ENCODE data around the gene P2RX6.
"Not testable (repeated sequence)": the region's sequence is repeated elsewhere in the genome, so short reads cannot be mapped to it uniquely, and the experiment has no call there.

P2RX6 gene

DNA sequence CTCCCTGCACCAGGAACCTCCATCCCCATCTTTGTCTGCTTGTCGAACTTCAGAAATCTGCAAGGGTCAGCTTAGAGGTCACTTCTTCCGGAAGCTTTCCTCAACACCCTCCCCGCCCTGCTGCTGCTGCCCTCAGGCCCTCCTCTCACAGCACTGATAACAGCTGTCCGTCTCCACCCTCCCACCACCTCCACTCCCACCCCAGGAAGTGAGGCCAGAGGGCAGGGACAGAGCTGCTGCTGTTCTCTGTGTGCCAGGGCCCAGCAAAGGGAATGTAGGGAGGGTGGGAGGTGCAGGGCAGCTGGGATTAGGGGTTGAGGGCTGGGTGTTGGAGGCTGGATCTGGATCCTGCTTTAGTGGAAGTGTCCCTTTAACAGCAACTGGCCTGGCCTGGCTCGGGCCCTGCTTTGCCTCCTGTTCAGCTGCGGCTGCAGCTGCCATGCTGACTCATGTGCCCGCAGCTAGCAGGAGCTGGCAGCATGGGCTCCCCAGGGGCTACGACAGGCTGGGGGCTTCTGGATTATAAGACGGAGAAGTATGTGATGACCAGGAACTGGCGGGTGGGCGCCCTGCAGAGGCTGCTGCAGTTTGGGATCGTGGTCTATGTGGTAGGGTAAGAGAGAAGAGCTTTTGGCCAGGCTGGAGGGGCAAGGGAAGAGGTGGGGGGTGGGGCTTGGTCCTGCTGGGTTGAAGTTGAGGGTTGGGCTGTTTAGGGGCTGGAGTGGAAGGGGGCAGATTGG, at the start of gene P2RX6:
TSS of gene P2RX6 (plus strand) at position 440 of the 740 bp plus-strand sequence. CDS start at position 450, 10 bp downstream.
- DNase-seq: no peak

DNA sequence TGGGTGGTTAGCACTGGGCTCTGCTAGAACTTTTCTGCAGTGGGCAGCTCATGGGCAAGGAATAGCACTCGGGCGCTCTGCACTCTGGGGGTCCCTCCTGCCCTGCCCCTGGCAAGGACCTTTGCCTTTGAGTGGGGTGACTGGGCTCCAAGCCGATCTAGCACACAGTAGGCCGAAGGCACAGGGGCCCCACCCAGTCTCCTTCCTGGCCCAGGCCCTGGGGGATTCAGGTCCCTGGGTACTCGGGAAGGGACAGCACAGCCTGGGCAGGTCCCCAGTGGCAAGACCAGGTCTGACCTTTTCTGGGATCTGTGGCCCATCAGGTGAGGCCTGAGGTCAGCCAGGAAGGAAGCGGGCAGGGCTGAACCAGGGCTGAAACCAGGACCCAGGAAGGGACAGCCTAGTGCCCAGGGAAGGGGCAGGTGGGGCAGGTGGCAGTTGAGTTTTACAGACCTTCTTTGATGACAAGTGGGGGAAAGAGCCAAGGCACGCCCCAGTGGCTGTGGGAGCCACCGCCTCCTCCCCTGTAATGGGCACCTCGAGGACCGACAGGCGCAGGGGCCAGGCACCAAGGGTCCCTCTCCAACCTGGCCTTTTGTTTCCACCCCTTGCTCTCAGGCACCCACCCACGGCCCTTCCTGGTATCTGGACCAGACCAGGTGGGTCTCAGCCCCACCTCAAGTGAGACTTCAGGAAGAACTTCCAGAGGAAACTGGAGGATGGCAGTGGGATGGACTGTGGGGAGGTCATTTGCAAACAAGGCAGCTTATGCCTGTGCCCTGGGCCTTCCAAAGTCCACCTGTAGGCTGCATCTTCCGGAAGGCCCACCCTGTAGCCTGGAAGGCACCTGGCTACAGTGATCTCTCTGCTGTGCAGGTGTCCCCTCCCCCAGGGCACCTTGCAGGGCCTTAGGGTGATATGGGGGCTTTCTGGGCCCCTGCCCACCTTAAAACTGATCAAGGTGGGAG, 48.8 kb upstream of the P2RX6 start:
- DNase-seq: no peak

DNA sequence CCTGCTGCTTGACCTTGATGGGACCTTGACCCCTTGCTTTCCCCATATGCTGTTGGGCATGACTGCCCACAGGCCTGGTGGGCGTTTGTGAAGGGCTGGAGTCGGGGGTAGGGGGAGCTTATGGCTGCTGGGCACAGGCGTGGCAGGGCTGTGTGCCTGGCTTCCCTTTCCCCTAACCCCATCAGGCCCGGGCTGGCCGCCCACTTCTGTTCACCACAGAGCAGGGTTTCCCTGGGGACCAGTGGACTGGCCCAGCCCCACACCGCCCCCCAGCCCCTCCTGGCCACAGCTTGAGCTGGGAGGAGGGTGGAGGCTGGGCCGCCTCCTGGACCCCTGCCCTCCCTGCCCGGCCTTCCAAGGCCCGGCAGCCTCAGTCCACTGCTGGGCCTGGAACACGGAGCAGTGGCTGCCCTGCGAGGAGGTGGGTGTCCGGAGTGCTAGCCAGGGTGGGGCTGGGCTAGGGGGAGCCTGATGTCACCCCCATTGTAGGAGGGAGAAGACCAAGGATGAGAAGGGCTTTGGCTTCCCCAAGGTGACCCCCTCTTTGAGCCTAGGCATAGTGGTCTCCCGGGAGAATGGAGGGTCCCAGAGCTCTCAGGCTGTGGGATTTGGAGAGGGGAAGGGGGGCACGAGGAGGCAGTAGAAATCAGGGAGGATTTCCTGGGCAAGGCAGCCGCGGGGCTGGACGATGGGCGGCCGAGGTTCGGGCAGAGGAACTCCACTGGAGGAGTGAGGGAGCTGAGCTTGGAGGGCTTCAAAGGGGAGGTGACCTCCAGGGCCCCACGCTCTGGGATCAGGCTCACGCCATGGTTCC, 47.9 kb upstream of the P2RX6 start, which contains the start of gene AIFM3:
TSS of gene AIFM3 (plus strand) at position 373 of the 814 bp plus-strand sequence. CDS start 690 bp downstream, outside the sequence.
- DNase-seq: no peak

- DNase-seq: no peak
Measured at GRCh38 chr22:20967697-20968211, 47.2 kb upstream of the P2RX6 start.

DNA sequence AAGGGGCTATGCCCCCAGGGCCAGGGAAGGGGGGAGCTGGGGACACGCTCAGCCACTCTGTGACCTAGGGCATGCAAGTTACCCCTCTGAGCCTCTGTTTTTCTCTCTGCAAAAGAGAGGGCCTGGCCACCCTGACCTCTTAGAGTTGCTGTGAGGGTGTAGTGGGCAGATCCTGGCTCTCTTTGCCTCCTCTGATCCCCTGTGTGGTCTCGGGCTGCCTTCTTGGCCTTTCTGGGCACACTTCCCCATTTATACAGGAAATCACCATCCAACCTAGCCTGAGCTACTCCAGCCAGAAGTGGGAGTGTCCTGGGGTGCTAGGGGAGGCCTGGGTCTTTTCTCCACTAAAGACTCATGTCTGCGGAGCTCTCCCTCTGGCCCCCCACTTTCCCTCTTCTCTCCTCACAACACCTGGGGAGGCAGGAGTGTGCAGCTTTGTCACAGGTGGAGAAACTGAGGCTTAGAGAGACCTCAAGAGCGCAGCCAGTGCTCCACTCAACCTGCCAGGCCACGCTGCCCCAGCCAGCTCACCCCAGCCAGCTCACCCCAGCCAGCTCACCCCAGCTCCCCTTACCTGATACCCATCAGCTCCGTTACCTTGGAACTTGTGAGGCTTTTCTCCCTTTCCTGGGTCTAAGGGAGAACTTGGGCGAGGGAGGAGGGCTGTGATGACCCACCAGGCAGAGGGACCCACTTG, 46.5 kb upstream of the P2RX6 start:
- no peak for DNase-seq

DNA sequence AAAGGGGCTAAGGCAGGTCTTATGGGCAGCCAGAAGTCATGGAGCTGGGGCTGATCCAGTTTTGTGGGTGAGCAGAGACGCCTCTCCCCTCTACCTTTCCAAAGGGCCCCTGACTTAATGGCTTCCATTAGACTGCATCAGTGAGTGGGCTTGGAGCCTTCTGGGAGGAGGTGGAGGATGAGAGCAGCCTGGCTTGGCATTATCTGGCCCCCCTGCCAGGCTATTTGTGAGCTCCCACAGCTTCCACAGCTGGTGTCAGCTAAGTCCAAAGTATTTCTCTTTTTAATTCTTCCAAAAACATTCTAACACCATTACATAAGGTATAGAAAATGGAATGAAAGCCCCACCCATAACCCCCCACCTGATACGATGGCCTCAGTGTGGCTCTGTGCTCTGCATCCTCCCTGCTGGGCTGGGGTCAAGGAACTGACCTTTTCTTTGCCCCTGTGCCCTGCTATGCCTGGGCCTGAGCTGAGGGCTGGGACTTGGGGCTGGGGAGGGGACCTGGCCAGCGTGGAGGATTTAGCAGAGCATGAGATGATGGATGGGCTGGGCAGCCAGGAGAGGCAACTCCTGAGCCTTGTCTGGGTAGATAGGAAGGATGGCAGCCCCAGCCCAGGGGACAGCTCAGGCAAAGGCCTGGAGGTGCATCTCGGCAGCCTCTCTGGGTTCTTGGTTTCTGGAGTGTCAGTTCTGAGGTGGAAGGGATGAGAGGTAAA, 43.9 kb upstream of the P2RX6 start:
- DNase-seq: no peak

DNA sequence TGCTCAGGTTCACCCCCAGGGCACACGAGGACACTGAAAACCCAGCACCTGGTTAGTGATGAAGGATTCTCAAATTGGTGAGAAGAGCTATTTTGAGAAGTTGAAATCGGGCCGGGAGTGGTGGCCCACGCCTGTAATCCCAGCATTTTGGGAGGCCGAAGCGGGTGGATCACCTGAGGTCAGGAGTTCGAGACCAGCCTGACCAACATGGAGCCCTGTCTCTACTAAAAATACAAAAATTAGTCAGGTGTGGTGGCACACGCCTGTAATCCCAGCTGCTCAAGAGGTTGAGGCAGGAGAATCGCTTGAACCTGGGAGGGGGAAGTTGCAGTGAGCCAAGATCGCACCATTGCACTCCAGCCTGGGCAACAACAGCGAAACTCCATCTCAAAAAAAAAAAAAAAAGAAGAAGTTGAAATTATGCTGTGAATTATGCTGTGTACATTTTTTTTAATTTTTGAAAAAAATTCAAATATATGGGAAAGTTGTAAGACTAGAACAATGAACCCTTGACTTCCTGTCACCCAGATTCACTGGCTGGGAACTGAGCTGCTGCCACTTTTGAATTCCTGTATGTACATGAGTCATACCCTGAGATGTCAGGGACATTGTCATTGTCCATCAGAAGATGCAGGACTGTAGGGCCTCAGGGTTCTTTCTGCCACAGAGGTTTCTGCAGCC, 42.8 kb upstream of the P2RX6 start:
- DNase-seq: not testable (repeated sequence)

DNA sequence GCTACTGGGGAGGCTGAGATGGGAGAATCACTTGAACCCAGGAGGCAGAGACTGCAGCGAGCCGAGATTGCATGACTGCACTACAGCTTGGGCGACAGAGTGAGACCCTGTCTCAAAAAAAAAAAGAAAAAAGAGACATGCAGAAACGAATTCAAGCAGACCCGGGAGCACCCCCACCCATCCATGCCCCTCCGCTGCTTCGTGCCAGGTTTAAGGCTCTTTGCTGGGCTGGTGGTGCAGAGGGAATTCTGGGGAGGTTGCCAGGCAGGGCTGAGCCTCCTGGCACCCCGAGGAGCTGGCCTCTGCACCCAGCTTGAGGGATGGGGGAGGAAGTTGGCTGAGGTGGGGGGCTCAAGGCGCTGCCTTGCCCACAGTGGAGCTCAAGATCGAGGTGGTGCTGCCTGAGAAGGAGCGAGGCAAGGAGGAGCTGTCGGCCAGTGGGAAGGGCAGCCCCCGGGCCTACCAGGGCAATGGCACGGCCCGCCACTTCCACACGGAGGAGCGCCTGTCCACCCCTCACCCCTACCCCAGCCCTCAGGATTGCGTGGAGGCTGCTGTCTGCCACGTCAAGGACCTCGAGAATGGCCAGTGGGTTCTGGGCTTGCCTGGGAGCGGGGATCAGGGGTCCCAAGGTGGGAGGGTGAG, 41.9 kb upstream of the P2RX6 start:
- DNase-seq: no peak

DNA sequence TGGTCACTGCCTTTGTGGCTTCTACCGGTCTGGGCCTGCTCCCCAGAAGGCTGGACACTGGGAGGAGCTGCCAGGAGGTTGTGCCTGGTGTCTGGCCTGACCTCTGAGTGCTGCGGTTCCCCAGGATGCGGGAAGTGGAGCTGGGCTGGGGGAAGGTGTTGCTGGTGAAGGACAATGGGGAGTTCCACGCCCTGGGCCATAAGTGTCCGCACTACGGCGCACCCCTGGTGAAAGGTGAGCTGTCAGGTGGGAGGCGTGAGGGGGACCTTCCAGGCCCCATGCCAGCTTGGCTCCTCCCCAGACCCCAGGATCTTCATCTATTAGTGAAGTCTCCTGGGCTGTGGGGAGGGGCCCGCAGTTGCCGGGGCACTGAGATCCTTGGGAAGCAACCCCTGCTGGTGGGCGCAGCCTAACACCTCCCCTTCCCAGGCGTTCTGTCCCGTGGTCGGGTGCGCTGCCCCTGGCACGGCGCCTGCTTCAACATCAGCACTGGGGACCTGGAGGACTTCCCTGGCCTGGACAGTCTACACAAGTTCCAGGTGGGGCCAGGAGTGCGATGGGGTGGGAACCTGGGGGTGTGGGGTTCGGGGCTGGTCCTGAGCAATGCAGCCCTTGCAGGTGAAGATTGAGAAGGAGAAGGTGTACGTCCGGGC, 41.2 kb upstream of the P2RX6 start:
- DNase-seq: no peak

DNA sequence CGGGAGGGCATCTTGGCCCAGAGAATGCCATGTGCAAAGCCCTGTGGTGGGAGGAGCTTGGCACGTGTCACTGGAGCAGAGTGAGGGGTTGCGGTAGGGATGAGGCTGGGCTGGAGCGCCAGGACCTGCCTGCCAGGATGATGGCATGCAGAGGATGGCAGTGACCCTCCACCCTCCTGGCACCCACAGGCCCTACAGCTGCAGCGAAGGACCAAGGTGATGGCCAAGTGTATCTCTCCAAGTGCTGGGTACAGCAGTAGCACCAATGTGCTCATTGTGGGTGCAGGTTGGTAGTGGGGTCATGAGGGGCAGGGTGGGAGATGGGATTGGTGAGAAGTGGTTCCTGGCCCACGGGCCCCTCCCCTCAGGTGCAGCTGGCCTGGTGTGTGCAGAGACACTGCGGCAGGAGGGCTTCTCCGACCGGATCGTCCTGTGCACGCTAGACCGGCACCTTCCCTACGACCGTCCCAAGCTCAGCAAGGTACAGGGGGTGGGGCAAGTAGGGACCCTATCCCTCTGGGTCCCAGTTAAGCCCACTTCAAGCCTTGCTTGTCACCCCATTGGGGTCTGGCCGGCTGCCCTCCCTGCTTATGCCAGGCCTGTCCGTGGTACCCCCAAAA, 40.5 kb upstream of the P2RX6 start:
- DNase-seq: no peak

DNA sequence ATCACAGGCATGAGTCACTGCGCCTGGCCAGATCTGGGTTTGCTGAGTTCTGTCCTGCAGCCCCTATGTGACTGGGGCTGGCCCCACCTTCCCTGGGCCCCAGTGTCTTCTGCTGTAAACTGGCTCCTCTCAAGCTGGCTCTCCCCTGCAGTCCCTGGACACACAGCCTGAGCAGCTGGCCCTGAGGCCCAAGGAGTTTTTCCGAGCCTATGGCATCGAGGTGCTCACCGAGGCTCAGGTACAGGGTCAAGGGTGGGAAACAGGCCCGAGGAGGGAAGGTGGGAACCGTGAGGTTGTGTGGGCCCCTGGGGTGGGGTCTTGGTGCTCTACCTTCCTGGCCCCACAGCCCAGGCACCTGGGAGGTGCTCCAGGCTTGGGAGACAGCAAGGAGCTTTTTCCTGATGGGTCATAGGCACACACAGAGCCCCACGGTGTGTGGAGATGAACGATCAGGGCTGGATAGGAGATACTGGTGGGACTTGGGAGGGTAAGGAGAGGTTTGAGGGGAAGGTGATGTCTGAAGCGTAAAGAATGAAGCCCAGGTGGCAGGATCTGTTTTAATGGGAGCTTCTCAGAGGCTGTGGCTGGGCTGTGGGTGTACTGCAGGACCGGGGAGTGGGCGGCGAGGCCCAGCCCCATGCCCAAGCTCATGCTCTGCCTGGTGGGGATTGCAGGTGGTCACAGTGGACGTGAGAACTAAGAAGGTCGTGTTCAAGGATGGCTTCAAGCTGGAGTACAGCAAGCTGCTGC, 39.2 kb upstream of the P2RX6 start:
- DNase-seq: no peak

GRCh38 chr22:20976291-20976877, 38.6 kb upstream of the P2RX6 start:
- DNase-seq: no peak

DNA sequence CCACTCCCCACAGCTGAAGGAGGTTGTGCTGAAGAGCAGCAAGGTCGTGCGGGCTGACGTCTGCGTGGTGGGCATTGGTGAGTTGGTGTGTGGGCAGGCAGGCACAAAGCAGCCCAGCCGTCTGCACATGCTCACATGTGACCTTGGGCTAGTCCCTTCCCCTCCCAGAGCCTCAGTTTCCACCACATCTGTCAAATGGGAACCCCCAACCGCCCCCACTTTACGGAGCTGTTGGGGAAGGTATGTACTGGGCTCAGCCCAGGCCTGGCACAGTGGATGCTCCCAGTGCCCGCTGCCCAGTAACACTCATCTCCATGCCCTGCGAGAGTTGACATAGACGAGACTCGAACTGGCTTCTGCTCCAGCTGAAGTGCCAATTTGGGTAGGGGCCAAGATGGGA, 37.9 kb upstream of the P2RX6 start:
- no peak for DNase-seq

GRCh38 chr22:20977516-20978170, 37.3 kb upstream of the P2RX6 start:
- DNase-seq: no peak

GRCh38 chr22:20978419-20978818, 36.5 kb upstream of the P2RX6 start:
- no peak for DNase-seq

- DNase-seq: peak; percentile 54 to 63
Measured at GRCh38 chr22:20979243-20979809, 35.6 kb upstream of the P2RX6 start.

- DNase-seq: no peak
Measured at GRCh38 chr22:20979940-20980453, 35.0 kb upstream of the P2RX6 start.

Data from activated CD4-positive, alpha-beta T cell treated with anti-CD3 and anti-CD28 coated beads, Interleukin-2, amount 50 U/mL, for 4 hours (primary cell).